Astrocyte (in vitro differentiated cells and primary cell): ENCODE data around the gene BICRAL.

Experiments
- CTCF ChIP-seq: IDR thresholded peaks from 2 replicates; pipeline ENCODE4 v1.5.1; 2011; ENCODE audit warnings: low read depth, mild to moderate bottlenecking, inconsistent platforms, low read length, moderate library complexity; ENCODE audit not compliant: insufficient read depth
- EZH2 ChIP-seq: IDR thresholded peaks from 2 replicates; pipeline ENCODE4 v1.6.1; 2012; ENCODE audit warnings: mild to moderate bottlenecking, low read length, inconsistent platforms; ENCODE audit not compliant: insufficient read depth

DNA sequence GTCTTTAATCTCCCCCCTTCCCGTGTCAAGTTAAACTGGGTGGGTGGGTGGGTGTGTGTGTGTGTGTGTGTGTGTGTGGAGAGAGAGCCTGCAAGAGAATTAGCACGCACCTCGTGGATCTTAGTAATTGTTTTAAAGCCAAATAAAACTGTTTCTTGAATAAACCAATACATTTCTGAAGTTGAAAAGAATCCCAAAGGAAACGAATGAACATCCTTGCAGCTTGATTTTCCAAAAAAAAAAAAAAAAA is 381 bp upstream of the BICRAL start:
- no peak for TF ChIP-seq CTCF
- no peak for TF ChIP-seq EZH2
